Lower lobe of right lung (tissue), 2 donors: ENCODE data around the gene PIKFYVE. TPM values are rescaled to one million over a fixed set of nuclear protein-coding genes. Genes with fewer than 3 reads are reported as not detected.

Experiments
- ATAC-seq, 2 donors: fragments of 200-7000 bp; cut with Tn5 transposase; one replicate each; pipeline ENCODE4 v1.9.1; 2020 to 2022; ENCODE audit warnings: mild to moderate bottlenecking in 2 of 2, moderate library complexity in 2 of 2
- DNase-seq: peaks from one replicate; pipeline ENCODE4 v3.0.0-alpha.2; 2020
- H3K27ac ChIP-seq: fragments of 200-600 bp; one replicate; pipeline ENCODE4 v1.8.0; 2022
- H3K27me3 ChIP-seq: fragments of 200-600 bp; one replicate; pipeline ENCODE4 v1.8.0; 2022; ENCODE audit warnings: low read depth
- H3K36me3 ChIP-seq: fragments of 200-600 bp; one replicate; pipeline ENCODE4 v1.8.0; 2022; ENCODE audit warnings: mild to moderate bottlenecking
- H3K4me1 ChIP-seq: fragments of 200-600 bp; one replicate; pipeline ENCODE4 v1.8.0; 2022
- H3K4me3 ChIP-seq: fragments of 200-600 bp; one replicate; pipeline ENCODE4 v1.8.0; 2022; ENCODE audit warnings: mild to moderate bottlenecking
- H3K9me3 ChIP-seq: fragments of 200-600 bp; one replicate; pipeline ENCODE4 v1.8.0; 2022
- CTCF ChIP-seq: fragments of 200-600 bp; IDR thresholded peaks from one replicate; pipeline ENCODE4 v1.8.0; 2022; ENCODE audit warnings: antibody characterized with exemption, mild to moderate bottlenecking
- intact Hi-C: fragments of 100-400 bp; cut with DNase I; formaldehyde crosslinking; loops from one replicate; pipeline ENCODE4 v1.11.0; 2022
- total RNA-seq: library from RNA; stranded (reverse); fragmentation: NEBNext Ultra II Directional; extraction: Animal tissue kit (Norgen Biotek cat#: 25700); gene quantifications from one replicate; pipeline ENCODE4 v1.2.1, GENCODE V29; 2021
- donor health status: DM: no; HTN: yes; CAD: no; lungs with severe emphysema.

The PIKFYVE gene
- total RNA-seq, 1 donor from 2014 or later = 27.8 TPM

GRCh38 chr2:208252716-208253492, 13.2 kb upstream of the PIKFYVE start:
- intact Hi-C loops = no loop called here
- peaks cover 54% of the 10 kb centered on the region for H3K4me1 ChIP-seq
- ATAC-seq = no peak

GRCh38 chr2:208253600-208254117, 12.4 kb upstream of the PIKFYVE start:
- intact Hi-C loops = no loop called here
- TF ChIP-seq CTCF = no peak
- no peak for ATAC-seq
- no peaks in the 10 kb centered on the region for H3K27me3 ChIP-seq
- DNase-seq = no peak
- H3K27ac ChIP-seq = peak overlapping the region; percentile 66
- peak overlapping the region; percentile 74 for H3K4me3 ChIP-seq
- H3K4me1 ChIP-seq = peaks cover 54% of the 10 kb centered on the region
- H3K9me3 ChIP-seq = no peaks in the 10 kb centered on the region
- peaks cover 44% of the 10 kb centered on the region for H3K36me3 ChIP-seq

More at GRCh38 chr2:208252716-208253492, 13.2 kb upstream of the PIKFYVE start:
- Histone ChIP-seq H3K27ac (peak overlapping the region; percentile 66), H3K36me3 (peaks cover 52% of the 10 kb centered on the region), H3K9me3 (no peaks in the 10 kb centered on the region), H3K27me3 (no peaks in the 10 kb centered on the region), H3K4me3 (peak overlapping the region; percentile 74)
- TF ChIP-seq CTCF = no peak
- no peak for DNase-seq

- intact Hi-C loops = no loop called here
- peaks cover 38% of the 10 kb centered on the region for H3K36me3 ChIP-seq
Measured at GRCh38 chr2:208254118-208254870, 11.8 kb upstream of the PIKFYVE start.

GRCh38 chr2:208254871-208255556, 11.0 kb upstream of the PIKFYVE start, which contains the start of gene IDH1:
Gene IDH1, minus strand, starts transcription at chr2:208255071. Its CDS starts 3,520 bp downstream, at chr2:208251551.
- Histone ChIP-seq H3K9me3 (no peaks in the 10 kb centered on the region), H3K4me3 (peak within 1 kb of the TSS; percentile 74), H3K27ac (peak within 1 kb of the TSS; percentile 66), H3K27me3 (no peaks in the 10 kb centered on the region), H3K4me1 (peaks cover 46% of the 10 kb centered on the region), H3K36me3 (peaks cover 31% of the 10 kb centered on the region)
- peak; percentile 98 for DNase-seq
- intact Hi-C loops = no loop called here
- ATAC-seq = peak; percentile 98
- peak; percentile 60 for TF ChIP-seq CTCF

More at GRCh38 chr2:208254118-208254870, 11.8 kb upstream of the PIKFYVE start:
- DNase-seq (peak; percentile 89), ATAC-seq (peak; percentile 88 to 89)
- Histone ChIP-seq H3K4me3 (peak overlapping the region; percentile 74), H3K27ac (peak overlapping the region; percentile 66), H3K4me1 (peaks cover 53% of the 10 kb centered on the region), H3K9me3 (no peaks in the 10 kb centered on the region), H3K27me3 (no peaks in the 10 kb centered on the region)
- TF ChIP-seq CTCF = peak; percentile 77

GRCh38 chr2:208255557-208256106, 10.4 kb upstream of the PIKFYVE start:
- H3K9me3 ChIP-seq = no peaks in the 10 kb centered on the region
- intact Hi-C loops = no loop called here
- peaks cover 40% of the 10 kb centered on the region for H3K4me1 ChIP-seq
- no peak for ATAC-seq
- peak overlapping the region; percentile 66 for H3K27ac ChIP-seq
- peak; percentile 26 for TF ChIP-seq CTCF
- H3K27me3 ChIP-seq = no peaks in the 10 kb centered on the region
- no peak for DNase-seq
- H3K4me3 ChIP-seq = peak overlapping the region; percentile 74
- peaks cover 26% of the 10 kb centered on the region for H3K36me3 ChIP-seq
